Measurements from ENCODE around the gene ZBTB20. TPM values are rescaled to one million over a fixed set of nuclear protein-coding genes. Genes with fewer than 3 reads are reported as not detected.

Gene ZBTB20
- polyA plus RNA-seq, 1 of the 3 experiments (the other 2 are of a cell fraction), result 0.43 TPM

GRCh38 chr3:114642951-114643741 lies 503.9 kb downstream of the ZBTB20 start:
- Histone ChIP-seq H3K36me3 (replicated peaks in 1 of 2; ENCODE audit: control insufficient read depth in 1 of 2, insufficient read depth in 2 of 2, low read length in 1 of 2) (no peaks in the 10 kb centered on the region), H3K4me3 (ENCODE audit: low read depth in 2 of 2, low read length in 1 of 2) (no peak overlapping the region), H3K79me2 (ENCODE audit: insufficient read depth) (no peaks in the 10 kb centered on the region), H3F3A (replicated peaks; ENCODE audit: insufficient read depth) (no peaks in the 10 kb centered on the region), H2AFZ (ENCODE audit: low read depth) (no peak overlapping the region), H3K4me2 (no peak overlapping the region), H3K9me3 (no peaks in the 10 kb centered on the region), H3K9me2 (no peaks in the 10 kb centered on the region), H4K20me1 (ENCODE audit: insufficient read depth) (no peaks in the 10 kb centered on the region), H3K4me1 (ENCODE audit: control insufficient read depth in 1 of 2, insufficient read depth in 2 of 2, low read depth in 1 of 2, low read length in 1 of 2) (peaks cover 0 to 3% of the 10 kb centered on the region in 2 experiments; a peak in 1 of 4 replicates), H3K27me3 (ENCODE audit: insufficient read depth) (no peaks in the 10 kb centered on the region), H3K9ac (no peak overlapping the region), H3K27ac (ENCODE audit: low read depth in 2 of 2, low read length in 1 of 2) (no peak overlapping the region)
- no peak for DNase-seq
- WGBS (ENCODE audit: low lambda C conversion rate), result 96% methylated on average over 1 of the region's 1 CpG
- TF ChIP-seq TCF12 (IDR thresholded peaks at IDR 0.05), result no peak
- TF ChIP-seq MEF2A (IDR thresholded peaks at IDR 0.05; ENCODE audit: borderline replicate concordance, low read depth), result no peak
- TF ChIP-seq ZBTB33 (IDR thresholded peaks at IDR 0.05; ENCODE audit: borderline replicate concordance, low read depth), result no peak
- no peak for TF ChIP-seq FOXM1 (IDR thresholded peaks at IDR 0.05; ENCODE audit: low read depth)
- no peak for TF ChIP-seq RAD21 (IDR thresholded peaks at IDR 0.05; ENCODE audit: low read length)
- no peak for TF ChIP-seq RCOR1 (IDR thresholded peaks at IDR 0.05; ENCODE audit: low read length)
- no peak for TF ChIP-seq YY1 (IDR thresholded peaks at IDR 0.05; ENCODE audit: low read depth)
- no peak for TF ChIP-seq ELF1 (IDR thresholded peaks at IDR 0.05)
- TF ChIP-seq NFIC (IDR thresholded peaks at IDR 0.05; ENCODE audit: borderline replicate concordance), result no peak
- no peak for TF ChIP-seq TAF1 (IDR thresholded peaks at IDR 0.05; ENCODE audit: borderline replicate concordance, low read depth, low read length)
- no peak for TF ChIP-seq EP300 (IDR thresholded peaks at IDR 0.05; ENCODE audit: borderline replicate concordance in 1 of 2, low read depth in 1 of 2, low read length in 1 of 2)
- no peak for TF ChIP-seq RFX5 (IDR thresholded peaks at IDR 0.05; ENCODE audit: low read length)
- TF ChIP-seq CHD2 (IDR thresholded peaks at IDR 0.05; ENCODE audit: low read length, partially characterized antibody), result no peak
- no peak for TF ChIP-seq MXI1 (IDR thresholded peaks at IDR 0.05; ENCODE audit: low read depth, low read length)
- TF ChIP-seq TEAD4 (IDR thresholded peaks at IDR 0.05; ENCODE audit: borderline replicate concordance, insufficient read depth), result no peak
- no peak for TF ChIP-seq SMC3 (IDR thresholded peaks at IDR 0.05; ENCODE audit: low read depth, low read length)
- TF ChIP-seq IRF3 (IDR thresholded peaks at IDR 0.05; ENCODE audit: low read depth, low read length), result no peak
- ChIA-PET POLR2A (no interaction called here), CTCF (interaction anchor here (0.6 kb wide), 1 partner anchor 262 kb away, joined by 3 read pairs; no protein-coding TSS in a partner anchor)

Measured in SK-N-SH (cell line).